SK-N-SH treated with all-trans-retinoic acid at 6 μM for 48 hours (cell line): ENCODE results near the gene ADAP2.

Experiments
- ATAC-seq: fragments of 200-7000 bp; cut with Tn5 transposase; 3 replicates; pipeline ENCODE4 v1.9.1; 2020; ENCODE audit warnings: mild to moderate bottlenecking, moderate library complexity
- ARNTL ChIP-seq: fragments of 450-650 bp; formaldehyde crosslinking; IDR thresholded peaks from 2 replicates; pipeline ENCODE4 v1.5.0; 2020; ENCODE audit warnings: low read depth, mild to moderate bottlenecking, moderate library complexity, borderline replicate concordance
- BACH2 ChIP-seq: fragments of 250-450 bp; sonication (Bioruptor Pico); IDR thresholded peaks from 2 replicates; pipeline ENCODE4 v1.9.0; 2021; ENCODE audit warnings: mild to moderate bottlenecking, borderline replicate concordance
- CREB5 ChIP-seq: fragments of 250-450 bp; sonication (Bioruptor Pico); IDR thresholded peaks from 2 replicates; pipeline ENCODE4 v1.5.1; 2020; ENCODE audit warnings: low read depth, mild to moderate bottlenecking, moderate library complexity
- GLIS3 ChIP-seq: fragments of 250-450 bp; sonication (Bioruptor Pico); IDR thresholded peaks from 2 replicates; pipeline ENCODE4 v1.5.0; 2020; ENCODE audit warnings: mild to moderate bottlenecking, moderate library complexity
- ISL1 ChIP-seq: fragments of 250-450 bp; sonication (Bioruptor Pico); IDR thresholded peaks from 2 replicates; pipeline ENCODE4 v2.1.2; 2022; ENCODE audit warnings: mild to moderate bottlenecking, moderate library complexity
- OSR1 ChIP-seq: fragments of 250-450 bp; sonication (Bioruptor Pico); IDR thresholded peaks from 2 replicates; pipeline ENCODE4 v1.8.0; 2022; ENCODE audit warnings: moderate library complexity, mild to moderate bottlenecking, inconsistent platforms
- PATZ1 ChIP-seq: fragments of 250-450 bp; sonication (Bioruptor Pico); IDR thresholded peaks from 2 replicates; pipeline ENCODE4 v1.8.0; 2020; ENCODE audit warnings: mild to moderate bottlenecking, moderate library complexity, borderline replicate concordance
- POU6F1 ChIP-seq: fragments of 250-450 bp; sonication (Bioruptor Pico); IDR thresholded peaks from 2 replicates; pipeline ENCODE4 v1.8.0; 2021; ENCODE audit warnings: low read depth, mild to moderate bottlenecking, moderate library complexity, borderline replicate concordance
- PPARA ChIP-seq: fragments of 250-450 bp; sonication (Bioruptor Pico); IDR thresholded peaks from 2 replicates; pipeline ENCODE4 v1.5.0; 2020; ENCODE audit warnings: mild to moderate bottlenecking, borderline replicate concordance
- RARB ChIP-seq: fragments of 250-450 bp; sonication (Bioruptor Pico); IDR thresholded peaks from 2 replicates; pipeline ENCODE4 v1.8.0; 2021; ENCODE audit warnings: mild to moderate bottlenecking, moderate library complexity
- SNAI2 ChIP-seq: fragments of 250-450 bp; sonication (Bioruptor Pico); IDR thresholded peaks from 2 replicates; pipeline ENCODE4 v1.5.0; 2020; ENCODE audit warnings: mild to moderate bottlenecking, moderate library complexity
- TCF4 ChIP-seq: fragments of 250-450 bp; sonication (Bioruptor Pico); IDR thresholded peaks from 2 replicates; pipeline ENCODE4 v1.8.0; 2021; ENCODE audit warnings: mild to moderate bottlenecking, moderate library complexity, borderline replicate concordance
- TOX ChIP-seq: fragments of 250-450 bp; sonication (Bioruptor Pico); IDR thresholded peaks from 2 replicates; pipeline ENCODE4 v1.8.0; 2021; ENCODE audit warnings: mild to moderate bottlenecking, moderate library complexity, borderline replicate concordance
- ZC3H10 ChIP-seq: fragments of 250-450 bp; sonication (Bioruptor Pico); IDR thresholded peaks from 2 replicates; pipeline ENCODE4 v1.5.1; 2021; ENCODE audit warnings: mild to moderate bottlenecking, moderate library complexity
- ZFP3 ChIP-seq: fragments of 250-450 bp; sonication (Bioruptor Pico); IDR thresholded peaks from 2 replicates; pipeline ENCODE4 v1.5.0; 2020; ENCODE audit warnings: mild to moderate bottlenecking, moderate library complexity
- ZFP30 ChIP-seq: fragments of 450-650 bp; formaldehyde crosslinking; IDR thresholded peaks from 2 replicates; pipeline ENCODE4 v1.5.0; 2022; ENCODE audit warnings: mild to moderate bottlenecking, moderate library complexity
- ZNF565 ChIP-seq: fragments of 450-650 bp; formaldehyde crosslinking; conservative IDR thresholded peaks from 2 replicates; pipeline ENCODE4 v1.5.0; 2020; ENCODE audit warnings: low read depth, mild to moderate bottlenecking, moderate library complexity
- ZNF70 ChIP-seq: fragments of 450-650 bp; formaldehyde crosslinking; IDR thresholded peaks from 2 replicates; pipeline ENCODE4 v1.5.0; 2020; ENCODE audit warnings: mild to moderate bottlenecking, moderate library complexity
- ZNF8 ChIP-seq: fragments of 450-650 bp; formaldehyde crosslinking; IDR thresholded peaks from 2 replicates; pipeline ENCODE4 v1.5.0; 2020; ENCODE audit warnings: mild to moderate bottlenecking, moderate library complexity
- TF ChIP-seq, protein P1 (sequence below): fragments of 250-450 bp; sonication (Bioruptor Pico); IDR thresholded peaks from 2 replicates; pipeline ENCODE4 v1.5.1; 2021; ENCODE audit warnings: mild to moderate bottlenecking, moderate library complexity
- TF ChIP-seq, protein P2 (sequence below): fragments of 250-450 bp; sonication (Bioruptor Pico); IDR thresholded peaks from 2 replicates; pipeline ENCODE4 v1.5.0; 2020; ENCODE audit warnings: mild to moderate bottlenecking, moderate library complexity

ADAP2 gene

GRCh38 chr17:30927756-30928155 is 6.0 kb downstream of the ADAP2 start:
- no peak for TF ChIP-seq ZNF70 (CRISPR knock-in tag)
- TF ChIP-seq TOX, result no peak
- TF ChIP-seq ZC3H10 (CRISPR knock-in tag), result no peak
- TF ChIP-seq ZNF565 (CRISPR knock-in tag), result no peak
- no peak for TF ChIP-seq ZFP30 (CRISPR knock-in tag)
- TF ChIP-seq ARNTL (CRISPR knock-in tag), result no peak
- TF ChIP-seq, protein P1, sequence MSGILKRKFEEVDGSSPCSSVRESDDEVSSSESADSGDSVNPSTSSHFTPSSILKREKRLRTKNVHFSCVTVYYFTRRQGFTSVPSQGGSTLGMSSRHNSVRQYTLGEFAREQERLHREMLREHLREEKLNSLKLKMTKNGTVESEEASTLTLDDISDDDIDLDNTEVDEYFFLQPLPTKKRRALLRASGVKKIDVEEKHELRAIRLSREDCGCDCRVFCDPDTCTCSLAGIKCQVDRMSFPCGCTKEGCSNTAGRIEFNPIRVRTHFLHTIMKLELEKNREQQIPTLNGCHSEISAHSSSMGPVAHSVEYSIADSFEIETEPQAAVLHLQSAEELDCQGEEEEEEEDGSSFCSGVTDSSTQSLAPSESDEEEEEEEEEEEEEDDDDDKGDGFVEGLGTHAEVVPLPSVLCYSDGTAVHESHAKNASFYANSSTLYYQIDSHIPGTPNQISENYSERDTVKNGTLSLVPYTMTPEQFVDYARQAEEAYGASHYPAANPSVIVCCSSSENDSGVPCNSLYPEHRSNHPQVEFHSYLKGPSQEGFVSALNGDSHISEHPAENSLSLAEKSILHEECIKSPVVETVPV (CRISPR knock-in tag), result no peak
- TF ChIP-seq, protein P2, sequence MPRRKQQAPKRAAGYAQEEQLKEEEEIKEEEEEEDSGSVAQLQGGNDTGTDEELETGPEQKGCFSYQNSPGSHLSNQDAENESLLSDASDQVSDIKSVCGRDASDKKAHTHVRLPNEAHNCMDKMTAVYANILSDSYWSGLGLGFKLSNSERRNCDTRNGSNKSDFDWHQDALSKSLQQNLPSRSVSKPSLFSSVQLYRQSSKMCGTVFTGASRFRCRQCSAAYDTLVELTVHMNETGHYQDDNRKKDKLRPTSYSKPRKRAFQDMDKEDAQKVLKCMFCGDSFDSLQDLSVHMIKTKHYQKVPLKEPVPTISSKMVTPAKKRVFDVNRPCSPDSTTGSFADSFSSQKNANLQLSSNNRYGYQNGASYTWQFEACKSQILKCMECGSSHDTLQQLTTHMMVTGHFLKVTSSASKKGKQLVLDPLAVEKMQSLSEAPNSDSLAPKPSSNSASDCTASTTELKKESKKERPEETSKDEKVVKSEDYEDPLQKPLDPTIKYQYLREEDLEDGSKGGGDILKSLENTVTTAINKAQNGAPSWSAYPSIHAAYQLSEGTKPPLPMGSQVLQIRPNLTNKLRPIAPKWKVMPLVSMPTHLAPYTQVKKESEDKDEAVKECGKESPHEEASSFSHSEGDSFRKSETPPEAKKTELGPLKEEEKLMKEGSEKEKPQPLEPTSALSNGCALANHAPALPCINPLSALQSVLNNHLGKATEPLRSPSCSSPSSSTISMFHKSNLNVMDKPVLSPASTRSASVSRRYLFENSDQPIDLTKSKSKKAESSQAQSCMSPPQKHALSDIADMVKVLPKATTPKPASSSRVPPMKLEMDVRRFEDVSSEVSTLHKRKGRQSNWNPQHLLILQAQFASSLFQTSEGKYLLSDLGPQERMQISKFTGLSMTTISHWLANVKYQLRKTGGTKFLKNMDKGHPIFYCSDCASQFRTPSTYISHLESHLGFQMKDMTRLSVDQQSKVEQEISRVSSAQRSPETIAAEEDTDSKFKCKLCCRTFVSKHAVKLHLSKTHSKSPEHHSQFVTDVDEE (CRISPR knock-in tag), result no peak
- TF ChIP-seq POU6F1 (CRISPR knock-in tag), result no peak
- ATAC-seq, result no peak

DNA sequence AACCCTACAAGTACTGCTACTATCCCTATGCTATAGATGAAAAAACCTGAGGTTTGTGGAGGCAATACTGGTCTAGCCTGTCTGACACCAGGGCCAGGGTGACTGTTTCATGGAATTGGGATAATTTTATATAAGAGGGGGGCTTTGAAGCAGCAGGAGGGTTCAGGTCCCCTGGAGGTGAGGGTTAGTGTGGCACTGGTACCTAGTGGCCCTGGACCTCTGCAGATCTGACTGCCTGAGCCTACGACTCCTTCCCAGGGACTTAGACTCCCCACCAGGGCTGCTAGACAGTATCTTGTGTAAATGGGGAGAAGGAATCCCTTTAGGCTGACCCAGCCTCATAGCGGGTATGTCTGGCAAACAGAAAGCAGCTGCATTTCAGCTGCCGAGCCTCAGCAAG is 6.8 kb downstream of the ADAP2 start:
- TF ChIP-seq TCF4 (CRISPR knock-in tag) (no peak), ISL1 (CRISPR knock-in tag) (no peak), PPARA (CRISPR knock-in tag) (no peak), BACH2 (CRISPR knock-in tag) (no peak), SNAI2 (CRISPR knock-in tag) (no peak)
- ATAC-seq, result no peak

GRCh38 chr17:30929081-30929633 is 7.4 kb downstream of the ADAP2 start:
- ATAC-seq, result no peak
- TF ChIP-seq ZNF8 (CRISPR knock-in tag), result no peak
- no peak for TF ChIP-seq TCF4 (CRISPR knock-in tag)
- no peak for TF ChIP-seq PPARA (CRISPR knock-in tag)
- no peak for TF ChIP-seq CREB5 (CRISPR knock-in tag)
- TF ChIP-seq, protein P2 (CRISPR knock-in tag), result no peak
- TF ChIP-seq POU6F1 (CRISPR knock-in tag), result no peak
- no peak for TF ChIP-seq ARNTL (CRISPR knock-in tag)
- no peak for TF ChIP-seq ZFP3
- no peak for TF ChIP-seq TOX
- no peak for TF ChIP-seq PATZ1 (CRISPR knock-in tag)
- TF ChIP-seq, protein P1 (CRISPR knock-in tag), result no peak
- TF ChIP-seq BACH2 (CRISPR knock-in tag), result no peak
- TF ChIP-seq ZC3H10 (CRISPR knock-in tag), result no peak
- no peak for TF ChIP-seq ZNF70 (CRISPR knock-in tag)
- TF ChIP-seq SNAI2 (CRISPR knock-in tag), result no peak
- no peak for TF ChIP-seq ZFP30 (CRISPR knock-in tag)
- TF ChIP-seq GLIS3 (CRISPR knock-in tag), result no peak
- TF ChIP-seq OSR1 (CRISPR knock-in tag), result no peak
- TF ChIP-seq RARB (CRISPR knock-in tag), result no peak
